Measurements from ENCODE around the gene ALX3. TPM values are rescaled to one million over a fixed set of nuclear protein-coding genes. Genes with fewer than 3 reads are reported as not detected.
"Not testable (repeated sequence)": the region's sequence is repeated elsewhere in the genome, so short reads cannot be mapped to it uniquely, and the experiment has no call there.

Gene ALX3
- total and polyA plus RNA-seq, 4 donors = not detected

DNA sequence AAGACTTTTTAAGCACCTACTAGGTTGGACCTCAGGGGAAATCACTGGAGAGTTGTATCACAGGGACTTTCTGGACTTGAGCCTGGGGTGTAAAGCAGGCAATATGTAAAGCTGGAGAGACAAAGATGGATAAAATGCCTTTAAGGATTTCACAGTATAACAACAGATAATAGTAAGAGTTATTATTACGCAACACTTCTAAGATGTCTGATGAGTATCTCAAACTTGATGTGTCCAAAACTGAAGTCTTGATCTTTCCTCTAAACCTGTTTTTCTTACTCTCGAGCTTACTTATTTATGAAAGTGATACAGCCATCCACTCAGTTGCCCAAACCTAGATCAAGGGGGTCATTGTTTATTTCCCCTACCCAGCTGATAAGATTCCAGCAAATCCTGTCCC, 38.1 kb downstream of the ALX3 start:
- WGBS, 2 donors = 78 to 92% methylated on average over 2 of the region's 2 CpGs
- intact Hi-C loops (cut with DNase I) = loop anchor here in 1 of 2 donors (5.0 kb wide), 1 partner anchor 430 kb away; no protein-coding TSS in a partner anchor

DNA sequence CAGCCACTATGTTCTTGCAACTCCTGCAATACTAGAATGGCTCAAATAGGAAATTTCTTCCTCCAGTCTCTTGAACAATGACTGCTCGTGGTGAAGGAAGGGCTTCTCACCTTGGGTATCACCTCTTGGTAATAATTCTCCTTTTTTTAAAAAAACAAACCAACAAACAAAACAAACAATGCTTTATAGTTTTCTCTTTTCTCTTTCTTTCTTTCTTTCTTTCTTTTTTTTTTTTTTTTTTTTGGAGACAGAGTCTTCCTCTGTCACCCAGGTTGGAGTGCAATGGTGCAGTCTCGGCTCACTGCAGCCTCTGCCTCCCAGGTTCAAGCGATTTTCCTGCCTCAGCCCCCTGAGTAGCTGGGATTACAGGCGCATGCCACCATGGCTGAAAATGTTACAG, 39.8 kb downstream of the ALX3 start:
- not testable (repeated sequence) for H3K36me3 ChIP-seq (ENCODE audit: control insufficient read depth in 1 of 2, insufficient read depth in 2 of 2, low read length in 1 of 2); H3K4me1 ChIP-seq (ENCODE audit: control insufficient read depth in 1 of 2, insufficient read depth in 2 of 2, low read length in 2 of 2); H3K9me3 ChIP-seq (ENCODE audit: control insufficient read depth, low read length); H3K4me3 ChIP-seq (ENCODE audit: low read length in 2 of 2); H3K27ac ChIP-seq (ENCODE audit: low read depth in 1 of 2, low read length in 2 of 2); ATAC-seq (ENCODE audit: low FRiP score); H3K27me3 ChIP-seq (ENCODE audit: control insufficient read depth in 1 of 2, insufficient read depth in 2 of 2, low read length in 1 of 2); DNase-seq
- WGBS, 2 donors = 73 to 74% methylated on average over 4 of the region's 4 CpGs
- intact Hi-C loops (cut with DNase I) = loop anchor here in 1 of 2 donors (5.0 kb wide), 1 partner anchor 432 kb away; no protein-coding TSS in a partner anchor

More for the DNA sequence above, 38.1 kb downstream of the ALX3 start:
- H3K27ac ChIP-seq (ENCODE audit: low read depth in 1 of 2, low read length in 2 of 2) = no peak overlapping the region
- no peak for ATAC-seq (ENCODE audit: low FRiP score)
- H3K36me3 ChIP-seq (ENCODE audit: control insufficient read depth in 1 of 2, insufficient read depth in 2 of 2, low read length in 1 of 2) = no peaks in the 10 kb centered on the region
- no peaks in the 10 kb centered on the region for H3K4me1 ChIP-seq (ENCODE audit: control insufficient read depth in 1 of 2, insufficient read depth in 2 of 2, low read length in 2 of 2)
- no peak for DNase-seq
- H3K4me3 ChIP-seq (ENCODE audit: low read length in 2 of 2) = no peak overlapping the region
- H3K9me3 ChIP-seq (ENCODE audit: control insufficient read depth, low read length) = no peaks in the 10 kb centered on the region
- no peaks in the 10 kb centered on the region for H3K27me3 ChIP-seq (ENCODE audit: control insufficient read depth in 1 of 2, insufficient read depth in 2 of 2, low read length in 1 of 2)

DNA sequence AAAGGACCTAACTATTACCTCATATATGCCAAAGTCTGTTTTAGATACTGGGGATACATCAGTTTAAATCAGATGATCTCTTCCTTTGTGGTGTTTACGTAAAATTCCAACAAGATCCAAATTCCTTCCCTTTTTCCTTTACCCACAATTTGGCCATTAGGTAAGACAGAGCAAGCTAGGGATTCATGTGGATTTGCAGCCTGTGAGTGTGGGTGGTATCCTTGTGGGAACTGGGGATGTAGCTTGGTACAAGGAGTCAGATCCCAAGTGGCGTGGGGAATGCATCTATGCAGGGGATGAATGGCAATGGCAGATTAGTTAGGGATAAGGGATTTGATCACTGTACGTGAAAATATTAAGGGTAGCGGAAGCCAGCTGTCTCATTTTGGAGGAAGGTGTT, 45.9 kb downstream of the ALX3 start:
- Histone ChIP-seq H3K27ac (ENCODE audit: low read depth in 1 of 2, low read length in 2 of 2) (no peak overlapping the region), H3K36me3 (ENCODE audit: control insufficient read depth in 1 of 2, insufficient read depth in 2 of 2, low read length in 1 of 2) (peaks cover 5 to 14% of the 10 kb centered on the region in 2 donors), H3K9me3 (ENCODE audit: control insufficient read depth, low read length) (no peaks in the 10 kb centered on the region), H3K4me1 (ENCODE audit: control insufficient read depth in 1 of 2, insufficient read depth in 2 of 2, low read length in 2 of 2) (no peaks in the 10 kb centered on the region), H3K27me3 (ENCODE audit: control insufficient read depth in 1 of 2, insufficient read depth in 2 of 2, low read length in 1 of 2) (no peaks in the 10 kb centered on the region), H3K4me3 (ENCODE audit: low read length in 2 of 2) (no peak overlapping the region)
- intact Hi-C loops (cut with DNase I) = no loop called here
- 91 to 95% methylated on average over 4 of the region's 4 CpGs for whole genome bisulfite sequencing, 2 donors
- ATAC-seq (ENCODE audit: low FRiP score) (no peak), DNase-seq (no peak)

DNA sequence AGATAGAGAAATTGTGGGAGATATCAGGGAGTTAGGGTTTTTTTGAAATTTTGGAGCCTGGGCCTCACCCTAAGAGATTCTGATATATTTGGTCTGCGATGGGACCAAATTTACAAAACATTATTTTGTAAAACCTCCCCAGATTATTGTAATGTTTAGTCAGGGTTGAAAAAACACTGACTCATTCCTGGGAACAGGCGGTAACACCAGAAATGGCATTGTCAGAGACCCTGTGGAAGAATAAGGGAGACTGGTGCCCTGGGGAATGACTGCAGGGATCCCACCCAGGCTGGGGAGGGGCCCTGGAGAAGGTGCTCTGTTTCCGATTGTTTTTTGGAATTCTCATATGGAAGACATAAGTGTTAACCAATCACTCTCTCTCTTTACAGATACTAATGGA, 49.2 kb downstream of the ALX3 start:
- Histone ChIP-seq H3K27ac (ENCODE audit: low read depth in 1 of 2, low read length in 2 of 2) (no peak overlapping the region), H3K9me3 (ENCODE audit: control insufficient read depth, low read length) (no peaks in the 10 kb centered on the region), H3K4me1 (ENCODE audit: control insufficient read depth in 1 of 2, insufficient read depth in 2 of 2, low read length in 2 of 2) (no peaks in the 10 kb centered on the region), H3K36me3 (ENCODE audit: control insufficient read depth in 1 of 2, insufficient read depth in 2 of 2, low read length in 1 of 2) (peaks cover 21 to 27% of the 10 kb centered on the region in 2 donors), H3K27me3 (ENCODE audit: control insufficient read depth in 1 of 2, insufficient read depth in 2 of 2, low read length in 1 of 2) (no peaks in the 10 kb centered on the region), H3K4me3 (ENCODE audit: low read length in 2 of 2) (no peak overlapping the region)
- intact Hi-C loops (cut with DNase I) = no loop called here
- WGBS, 2 donors = 48 to 55% methylated on average over 3 of the region's 3 CpGs
- ATAC-seq (ENCODE audit: low FRiP score) (no peak), DNase-seq (no peak)

DNA sequence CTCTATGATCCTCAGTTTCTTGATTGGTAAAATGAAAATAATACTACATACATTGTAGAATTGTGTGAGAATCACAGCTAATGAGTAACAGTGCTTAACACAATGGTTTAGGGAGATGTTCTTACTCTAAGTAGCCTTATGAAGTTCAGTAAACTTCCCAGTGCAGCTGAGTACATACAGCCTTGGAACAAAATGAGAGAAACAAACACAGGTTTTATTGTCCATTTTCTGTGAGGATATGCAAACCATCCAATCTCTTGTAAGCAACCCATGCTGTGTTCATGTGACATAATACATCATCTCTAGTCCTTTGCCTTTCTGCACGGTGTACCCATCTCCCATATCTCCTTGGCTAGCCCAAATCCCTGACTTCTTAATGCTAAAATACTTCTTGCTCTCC, 50.7 kb downstream of the ALX3 start:
- H3K27me3 ChIP-seq (ENCODE audit: control insufficient read depth in 1 of 2, insufficient read depth in 2 of 2, low read length in 1 of 2) = no peaks in the 10 kb centered on the region
- intact Hi-C loops (cut with DNase I) = no loop called here
- no peak for DNase-seq
- H3K36me3 ChIP-seq (ENCODE audit: control insufficient read depth in 1 of 2, insufficient read depth in 2 of 2, low read length in 1 of 2) = peaks cover 29% of the 10 kb centered on the region in 2 donors
- H3K9me3 ChIP-seq (ENCODE audit: control insufficient read depth, low read length) = no peaks in the 10 kb centered on the region
- no peaks in the 10 kb centered on the region for H3K4me1 ChIP-seq (ENCODE audit: control insufficient read depth in 1 of 2, insufficient read depth in 2 of 2, low read length in 2 of 2)
- H3K4me3 ChIP-seq (ENCODE audit: low read length in 2 of 2) = no peak overlapping the region
- 86 to 93% methylated on average over 1 of the region's 1 CpG for WGBS, 2 donors
- no peak for ATAC-seq (ENCODE audit: low FRiP score)
- no peak overlapping the region for H3K27ac ChIP-seq (ENCODE audit: low read depth in 1 of 2, low read length in 2 of 2)

DNA sequence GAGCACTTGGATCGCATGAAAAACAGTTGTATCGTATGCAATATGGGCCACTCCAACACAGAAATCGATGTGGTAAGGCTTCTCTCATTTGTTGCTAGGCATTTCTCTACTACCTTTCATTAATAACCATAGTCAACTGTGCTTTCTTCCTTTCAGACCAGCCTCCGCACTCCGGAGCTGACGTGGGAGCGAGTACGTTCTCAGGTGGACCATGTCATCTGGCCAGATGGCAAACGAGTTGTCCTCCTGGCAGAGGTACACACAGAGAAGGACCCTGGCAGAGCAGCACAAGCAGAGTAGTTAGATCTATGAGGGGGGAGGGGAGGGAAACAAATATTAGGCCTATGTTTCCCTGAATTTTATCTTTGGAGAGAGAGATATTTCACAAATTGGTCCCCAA, 52.1 kb downstream of the ALX3 start:
- Histone ChIP-seq H3K9me3 (ENCODE audit: control insufficient read depth, low read length) (no peaks in the 10 kb centered on the region), H3K27ac (ENCODE audit: low read depth in 1 of 2, low read length in 2 of 2) (no peak overlapping the region), H3K4me1 (ENCODE audit: control insufficient read depth in 1 of 2, insufficient read depth in 2 of 2, low read length in 2 of 2) (no peaks in the 10 kb centered on the region), H3K4me3 (ENCODE audit: low read length in 2 of 2) (no peak overlapping the region), H3K36me3 (ENCODE audit: control insufficient read depth in 1 of 2, insufficient read depth in 2 of 2, low read length in 1 of 2) (peaks cover 29 to 32% of the 10 kb centered on the region in 2 donors), H3K27me3 (ENCODE audit: control insufficient read depth in 1 of 2, insufficient read depth in 2 of 2, low read length in 1 of 2) (no peaks in the 10 kb centered on the region)
- no peak for ATAC-seq (ENCODE audit: low FRiP score)
- WGBS, 2 donors = 90 to 95% methylated on average over 9 of the region's 9 CpGs
- DNase-seq = no peak
- intact Hi-C loops (cut with DNase I) = no loop called here

DNA sequence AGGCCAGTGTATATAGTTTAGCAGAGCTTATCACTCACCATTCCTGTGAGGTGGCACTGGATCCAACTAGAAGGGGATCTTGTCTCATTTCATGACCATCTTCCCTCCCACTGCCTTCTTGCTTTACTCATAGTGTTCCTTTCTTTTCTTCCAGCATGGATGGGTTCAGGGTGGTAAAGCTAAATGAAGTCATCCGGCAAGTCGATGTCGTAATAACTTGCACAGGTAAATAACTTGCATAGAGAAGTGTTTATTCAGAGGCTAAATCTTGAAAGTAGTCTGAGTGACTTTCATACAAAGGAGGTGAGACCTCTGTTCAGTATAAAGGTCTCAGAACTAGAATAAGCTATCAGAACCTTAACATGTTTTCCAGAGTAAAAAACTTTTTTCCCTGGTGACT, 52.7 kb downstream of the ALX3 start:
- intact Hi-C loops (cut with DNase I) = no loop called here
- Histone ChIP-seq H3K27ac (ENCODE audit: low read depth in 1 of 2, low read length in 2 of 2) (no peak overlapping the region), H3K27me3 (ENCODE audit: control insufficient read depth in 1 of 2, insufficient read depth in 2 of 2, low read length in 1 of 2) (no peaks in the 10 kb centered on the region), H3K4me1 (ENCODE audit: control insufficient read depth in 1 of 2, insufficient read depth in 2 of 2, low read length in 2 of 2) (no peaks in the 10 kb centered on the region), H3K36me3 (ENCODE audit: control insufficient read depth in 1 of 2, insufficient read depth in 2 of 2, low read length in 1 of 2) (peaks cover 29 to 30% of the 10 kb centered on the region in 2 donors), H3K4me3 (ENCODE audit: low read length in 2 of 2) (no peak overlapping the region), H3K9me3 (ENCODE audit: control insufficient read depth, low read length) (no peaks in the 10 kb centered on the region)
- no peak for ATAC-seq (ENCODE audit: low FRiP score)
- WGBS, 2 donors = 90% methylated on average over 3 of the region's 3 CpGs
- no peak for DNase-seq

DNA sequence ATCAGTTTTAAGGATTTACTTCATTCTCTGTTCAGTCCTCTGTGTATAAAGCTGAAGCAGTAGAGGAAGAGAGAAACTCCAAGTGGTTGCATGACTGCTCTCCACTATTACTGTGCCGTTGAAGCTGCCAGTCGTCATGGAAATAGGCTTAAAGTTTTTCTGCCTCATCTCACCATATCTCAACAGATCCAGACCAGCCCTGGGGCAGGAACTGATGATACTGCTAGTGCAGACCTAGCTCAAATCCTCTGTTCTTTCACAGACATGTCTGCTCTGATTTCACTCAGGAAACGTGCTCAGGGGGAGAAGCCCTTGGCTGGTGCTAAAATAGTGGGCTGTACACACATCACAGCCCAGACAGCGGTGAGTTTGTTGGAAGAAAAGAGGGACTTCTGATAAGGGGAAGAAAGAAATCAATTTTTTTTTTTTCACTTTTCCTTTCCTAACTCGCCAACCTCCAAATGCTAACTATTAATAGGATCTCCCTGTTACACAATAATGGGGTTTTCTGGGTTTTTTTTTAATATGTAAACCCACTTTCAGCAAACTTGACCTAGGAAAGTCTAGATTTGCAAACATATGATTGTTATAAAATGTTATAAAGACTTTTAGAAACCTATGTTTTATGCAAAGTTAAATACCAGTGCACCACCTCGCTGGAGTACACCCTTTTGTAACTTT, 58.2 kb downstream of the ALX3 start:
- Histone ChIP-seq H3K36me3 (ENCODE audit: control insufficient read depth in 1 of 2, insufficient read depth in 2 of 2, low read length in 1 of 2) (peaks cover 17 to 22% of the 10 kb centered on the region in 2 donors), H3K27ac (ENCODE audit: low read depth in 1 of 2, low read length in 2 of 2) (no peak overlapping the region)

DNA sequence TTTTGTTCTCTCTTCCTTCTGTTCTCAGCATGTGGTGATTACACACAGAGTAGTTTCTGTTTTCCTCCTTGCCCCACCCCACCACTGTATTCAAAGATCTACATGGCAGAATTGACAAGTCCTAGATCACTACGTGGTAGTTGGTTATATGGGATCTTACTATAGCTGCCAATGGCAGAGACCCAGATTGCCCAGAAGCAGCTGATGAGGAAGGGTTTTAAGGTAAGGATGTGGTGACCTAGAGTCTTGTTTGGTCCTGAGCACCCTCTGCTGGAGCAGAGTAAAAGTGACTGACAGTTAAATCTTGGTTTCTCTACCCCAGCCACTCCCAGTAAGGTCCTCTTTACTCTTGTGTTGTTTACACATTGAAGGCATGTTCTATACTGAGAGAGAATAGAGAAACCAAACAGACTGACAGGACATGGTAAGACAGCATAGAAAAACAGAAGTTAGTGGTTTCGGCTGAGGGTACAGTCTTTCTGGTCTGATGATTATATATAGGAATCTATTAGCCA, 58.9 kb downstream of the ALX3 start:
- Histone ChIP-seq H3K36me3 (ENCODE audit: control insufficient read depth in 1 of 2, insufficient read depth in 2 of 2, low read length in 1 of 2) (peaks cover 16 to 19% of the 10 kb centered on the region in 2 donors), H3K4me1 (ENCODE audit: control insufficient read depth in 1 of 2, insufficient read depth in 2 of 2, low read length in 2 of 2) (no peaks in the 10 kb centered on the region), H3K27me3 (ENCODE audit: control insufficient read depth in 1 of 2, insufficient read depth in 2 of 2, low read length in 1 of 2) (no peaks in the 10 kb centered on the region), H3K4me3 (ENCODE audit: low read length in 2 of 2) (no peak overlapping the region), H3K27ac (ENCODE audit: low read depth in 1 of 2, low read length in 2 of 2) (no peak overlapping the region), H3K9me3 (ENCODE audit: control insufficient read depth, low read length) (no peaks in the 10 kb centered on the region)
- ATAC-seq (ENCODE audit: low FRiP score) (no peak), DNase-seq (no peak)
- intact Hi-C loops (cut with DNase I) = no loop called here
- 57 to 65% methylated on average over 2 of the region's 2 CpGs for WGBS, 2 donors

More for the DNA sequence above, 58.2 kb downstream of the ALX3 start:
- no peaks in the 10 kb centered on the region for H3K4me1 ChIP-seq (ENCODE audit: control insufficient read depth in 1 of 2, insufficient read depth in 2 of 2, low read length in 2 of 2)
- ATAC-seq (ENCODE audit: low FRiP score) (no peak), DNase-seq (no peak)
- 83 to 86% methylated on average over 6 of the region's 6 CpGs for WGBS, 2 donors
- intact Hi-C loops (cut with DNase I) = no loop called here
- no peaks in the 10 kb centered on the region for H3K9me3 ChIP-seq (ENCODE audit: control insufficient read depth, low read length)
- no peak overlapping the region for H3K4me3 ChIP-seq (ENCODE audit: low read length in 2 of 2)
- H3K27me3 ChIP-seq (ENCODE audit: control insufficient read depth in 1 of 2, insufficient read depth in 2 of 2, low read length in 1 of 2) = no peaks in the 10 kb centered on the region
